B cell (primary cell): ENCODE measurements around the gene TEP1.

Experiments used
- CTCF ChIP-seq: fragments of 200-600 bp; IDR thresholded peaks from one replicate; pipeline ENCODE4 v1.8.0; 2022; ENCODE audit warnings: antibody characterized with exemption, mild to moderate bottlenecking
- EZH2 ChIP-seq: IDR thresholded peaks from 2 replicates; pipeline ENCODE4 v1.6.1; 2012; ENCODE audit warnings: borderline replicate concordance, low read depth, mild to moderate bottlenecking, moderate library complexity, low read length; ENCODE audit not compliant: insufficient read depth, poor library complexity, severe bottlenecking

GRCh38 chr14:20412411-20412810 is 890 bp downstream of the TEP1 start:
- TF ChIP-seq CTCF (no peak), EZH2 (no peak)
